Neutrophil (primary cell): ENCODE results near the gene AMMECR1.
"Not testable (repeated sequence)": the region's sequence is repeated elsewhere in the genome, so short reads cannot be mapped to it uniquely, and the experiment has no call there.

Source experiments
- H3K27ac ChIP-seq: fragments of 200-600 bp; sonication (generic); 2 replicates; pipeline ENCODE4 v1.5.1; 2016; ENCODE audit warnings: mild to moderate bottlenecking, moderate library complexity
- H3K27me3 ChIP-seq: fragments of 200-600 bp; sonication (generic); 2 replicates; pipeline ENCODE4 v1.6.0; 2016; ENCODE audit warnings: mild to moderate bottlenecking
- H3K36me3 ChIP-seq: fragments of 200-600 bp; sonication (generic); 2 replicates; pipeline ENCODE4 v1.5.1; 2017
- H3K4me1 ChIP-seq, 2 experiments: fragments of 200-600 bp in 1 of 2; sonication (generic) in 1 of 2; 1 replicate in 1 of 2; 2 replicates in 1 of 2; pipeline versions ENCODE4 v1.5.1 to v1.6.1; 2013 to 2016; ENCODE audit warnings: low read depth in 1 of 2, low read length in 1 of 2, mild to moderate bottlenecking in 1 of 2, moderate library complexity in 1 of 2; ENCODE audit not compliant: control insufficient read depth in 1 of 2, insufficient read depth in 1 of 2
- H3K4me3 ChIP-seq, 2 experiments: fragments of 200-600 bp in 1 of 2; sonication (generic) in 1 of 2; 1 replicate in 1 of 2; 2 replicates in 1 of 2; pipeline ENCODE4 v1.5.1; 2013 to 2016; ENCODE audit warnings: low read depth in 1 of 2, low read length in 1 of 2, mild to moderate bottlenecking in 1 of 2, moderate library complexity in 1 of 2
- H3K9me3 ChIP-seq: fragments of 200-600 bp; sonication (generic); 2 replicates; pipeline ENCODE4 v1.5.1; 2016
- CTCF ChIP-seq: fragments of 200-600 bp; sonication (generic); IDR thresholded peaks from 2 replicates; pipeline ENCODE4 v1.5.1; 2016; ENCODE audit warnings: antibody characterized with exemption

The AMMECR1 gene

GRCh38 chrX:110341189-110342035, 23.5 kb upstream of the AMMECR1 start:
- Histone ChIP-seq H3K9me3 (no peaks in the 10 kb centered on the region), H3K36me3 (no peaks in the 10 kb centered on the region), H3K4me3 (no peak overlapping the region), H3K4me1 (no peaks in the 10 kb centered on the region), H3K27me3 (no peaks in the 10 kb centered on the region), H3K27ac (no peak overlapping the region)
- TF ChIP-seq CTCF, result no peak

- Histone ChIP-seq H3K4me1 (no peaks in the 10 kb centered on the region), H3K4me3 (no peak overlapping the region), H3K27ac (no peak overlapping the region), H3K9me3 (no peaks in the 10 kb centered on the region), H3K27me3 (no peaks in the 10 kb centered on the region), H3K36me3 (no peaks in the 10 kb centered on the region)
- TF ChIP-seq CTCF, result no peak
Measured at GRCh38 chrX:110338935-110339334, 21.1 kb upstream of the AMMECR1 start.

- H3K27ac ChIP-seq, H3K36me3 ChIP-seq, H3K4me3 ChIP-seq, H3K27me3 ChIP-seq, H3K4me1 ChIP-seq, H3K9me3 ChIP-seq: not testable (repeated sequence)
Measured at GRCh38 chrX:110333458-110333857, 15.6 kb upstream of the AMMECR1 start.

GRCh38 chrX:110331444-110332030, 13.7 kb upstream of the AMMECR1 start:
- Histone ChIP-seq H3K9me3 (no peaks in the 10 kb centered on the region), H3K4me3 (no peak overlapping the region), H3K4me1 (no peaks in the 10 kb centered on the region), H3K36me3 (no peaks in the 10 kb centered on the region), H3K27ac (no peak overlapping the region), H3K27me3 (no peaks in the 10 kb centered on the region)
- no peak for TF ChIP-seq CTCF

GRCh38 chrX:110328613-110329012, 10.7 kb upstream of the AMMECR1 start:
- H3K4me3 ChIP-seq, H3K9me3 ChIP-seq, H3K27me3 ChIP-seq, H3K36me3 ChIP-seq, H3K4me1 ChIP-seq, H3K27ac ChIP-seq: not testable (repeated sequence)

GRCh38 chrX:110327336-110327735, 9.5 kb upstream of the AMMECR1 start:
- Histone ChIP-seq H3K9me3 (no peaks in the 10 kb centered on the region), H3K4me3 (no peak overlapping the region)

More at GRCh38 chrX:110327336-110327735, 9.5 kb upstream of the AMMECR1 start:
- Histone ChIP-seq H3K27ac (no peak overlapping the region), H3K27me3 (no peaks in the 10 kb centered on the region), H3K36me3 (no peaks in the 10 kb centered on the region), H3K4me1 (no peaks in the 10 kb centered on the region)
- no peak for TF ChIP-seq CTCF
